Right lobe of liver (tissue), 6 donors: Measurements from ENCODE around the gene BTAF1. TPM values are rescaled to one million over a fixed set of nuclear protein-coding genes. Genes with fewer than 3 reads are reported as not detected.

Source experiments
- ATAC-seq, 4 donors: fragments of 200-7000 bp; cut with Tn5 transposase; one replicate each; pipeline ENCODE4 v1.9.1; 2020; ENCODE audit warnings: mild to moderate bottlenecking in 4 of 4, moderate library complexity in 4 of 4
- DNase-seq, 3 donors: peaks; one replicate each; pipeline ENCODE4 v3.0.0-alpha.2; 2020
- H3K27ac ChIP-seq, 3 donors: fragments of 200-600 bp; one replicate each; pipeline ENCODE4 v1.8.0; 2022
- H3K27me3 ChIP-seq, 2 donors: fragments of 200-600 bp; one replicate each; pipeline ENCODE4 v1.8.0; 2022
- H3K36me3 ChIP-seq, 4 donors: fragments of 200-600 bp; sonication (generic) in 1 of 4; one replicate each; pipeline versions ENCODE4 v1.5.1 to v1.8.0; 2017 to 2022; ENCODE audit warnings: control low read depth in 1 of 4
- H3K4me1 ChIP-seq, 4 donors: fragments of 200-600 bp; sonication (generic) in 1 of 4; one replicate each; pipeline versions ENCODE4 v1.5.1 to v1.8.0; 2017 to 2022; ENCODE audit warnings: control low read depth in 1 of 4
- H3K4me3 ChIP-seq, 3 donors: fragments of 200-600 bp; one replicate each; pipeline ENCODE4 v1.8.0; 2022
- H3K9me3 ChIP-seq, 4 donors: fragments of 200-600 bp; sonication (generic) in 1 of 4; one replicate each; pipeline versions ENCODE4 v1.5.1 to v1.8.0; 2017 to 2022; ENCODE audit warnings: control low read depth in 1 of 4
- CTCF ChIP-seq, 4 donors: fragments of 200-600 bp in 3 of 4; fragments of 450-650 bp in 1 of 4; IDR thresholded peaks; one replicate each; pipeline versions ENCODE4 v1.5.1 to v1.8.0; 2016 to 2022; ENCODE audit warnings: antibody characterized with exemption in 4 of 4, mild to moderate bottlenecking in 2 of 4
- POLR2A ChIP-seq: fragments of 450-650 bp; IDR thresholded peaks from one replicate; pipeline ENCODE4 v1.6.1; 2017; ENCODE audit warnings: antibody characterized with exemption, mild to moderate bottlenecking
- WGBS: methylation state at CpG from one replicate; pipeline ENCODE4 v1.1.6; 2018; ENCODE audit warnings: low coverage, low lambda C conversion rate; ENCODE audit not compliant: insufficient coverage; ENCODE audit errors: missing lambda C conversion rate; 5-methylcytosine and 5-hydroxymethylcytosine counted together
- intact Hi-C, 2 donors: fragments of 100-400 bp; cut with DNase I; formaldehyde crosslinking; loops; one replicate each; pipeline versions ENCODE4 v1.11.2 to v1.14.1; 2022
- total RNA-seq, 6 experiments: library from RNA; depleted of rRNA in 2 of 6; stranded (reverse); fragments of >200 nt in 2 of 6; fragmentation: NEBNext Ultra II Directional in 3 of 6; extraction: Animal tissue kit (Norgen Biotek cat#: 25700) in 3 of 6; gene quantifications; one replicate each; pipeline versions ENCODE4 v1.1.0 to v1.2.4, GENCODE V29; 2016 to 2023
- donor health status: DM: no; HTN: yes; CAD: no.
- donor health status: DM: no; HTN: no; CAD: no.
- donor health status: DM: no; HTN: no; CAD: no.
- donor health status: DM: no; HTN: yes; CAD: no.
- donor health status: DM: no; HTN: yes; CAD: no.

The BTAF1 gene
- total RNA-seq, 6 experiments from 2014 or later = 13.4 to 20.3 (median 17.4) TPM

GRCh38 chr10:91987397-91988037 is 63.9 kb downstream of the BTAF1 start:
- peaks cover 0 to 42% (median 22%) of the 10 kb centered on the region in 4 donors for H3K36me3 ChIP-seq
- intact Hi-C loops = no loop called here
- H3K4me1 ChIP-seq = no peaks in the 10 kb centered on the region
- H3K4me3 ChIP-seq = no peak overlapping the region
- WGBS = 69% methylated on average over 5 of the region's 8 CpGs
- no peak overlapping the region for H3K27ac ChIP-seq
- H3K27me3 ChIP-seq = no peaks in the 10 kb centered on the region
- no peak for TF ChIP-seq POLR2A
- TF ChIP-seq CTCF (IDR thresholded peaks at IDR 0.05) = no peak
- DNase-seq (no peak), ATAC-seq (no peak)
- no peaks in the 10 kb centered on the region for H3K9me3 ChIP-seq

GRCh38 chr10:91992031-91992430 is 68.5 kb downstream of the BTAF1 start:
- H3K27ac ChIP-seq = no peak overlapping the region
- DNase-seq (no peak), ATAC-seq (no peak)
- no peaks in the 10 kb centered on the region for H3K27me3 ChIP-seq
- H3K4me3 ChIP-seq = no peak overlapping the region
- intact Hi-C loops = no loop called here
- TF ChIP-seq CTCF (IDR thresholded peaks at IDR 0.05) = no peak
- TF ChIP-seq POLR2A = no peak
- peaks cover 0 to 29% (median 19%) of the 10 kb centered on the region in 4 donors for H3K36me3 ChIP-seq
- WGBS = 68% methylated on average over 1 of the region's 1 CpG
- no peaks in the 10 kb centered on the region for H3K9me3 ChIP-seq
- H3K4me1 ChIP-seq = no peaks in the 10 kb centered on the region

GRCh38 chr10:91996266-91996665 is 72.7 kb downstream of the BTAF1 start:
- TF ChIP-seq CTCF (IDR thresholded peaks at IDR 0.05) (no peak), POLR2A (no peak)
- Histone ChIP-seq H3K27me3 (no peaks in the 10 kb centered on the region), H3K36me3 (peaks cover 0 to 17% (median 10%) of the 10 kb centered on the region in 4 donors), H3K4me1 (no peaks in the 10 kb centered on the region), H3K9me3 (no peaks in the 10 kb centered on the region), H3K27ac (no peak overlapping the region), H3K4me3 (no peak overlapping the region)
- 85% methylated on average over 2 of the region's 2 CpGs for WGBS
- ATAC-seq = no peak
- no peak for DNase-seq
- intact Hi-C loops = no loop called here

GRCh38 chr10:92001581-92001980 is 78.0 kb downstream of the BTAF1 start:
- Histone ChIP-seq H3K36me3 (peaks cover 0 to 4% (median 0%) of the 10 kb centered on the region in 4 donors), H3K27ac (no peak overlapping the region), H3K9me3 (no peaks in the 10 kb centered on the region), H3K4me1 (no peaks in the 10 kb centered on the region), H3K4me3 (no peak overlapping the region), H3K27me3 (no peaks in the 10 kb centered on the region)
- intact Hi-C loops = no loop called here
- DNase-seq (no peak), ATAC-seq (no peak)
- TF ChIP-seq POLR2A (no peak), CTCF (IDR thresholded peaks at IDR 0.05) (no peak)
- 100% methylated on average over 2 of the region's 3 CpGs for WGBS
